GM23248 (cell line): Measurements from ENCODE around the gene AGFG2.

Source experiments
- EZH2 ChIP-seq: fragments of 200-600 bp; sonication (generic); IDR thresholded peaks from 2 replicates; pipeline ENCODE4 v1.6.1; 2018; ENCODE audit warnings: antibody characterized with exemption, mild to moderate bottlenecking; ENCODE audit not compliant: insufficient read depth, poor library complexity, severe bottlenecking
- EZH2phosphoT487 ChIP-seq: fragments of 200-600 bp; sonication (generic); IDR thresholded peaks from 2 replicates; pipeline ENCODE4 v1.6.1; 2018; ENCODE audit warnings: antibody characterized with exemption, moderate library complexity, mild to moderate bottlenecking, low read depth; ENCODE audit not compliant: insufficient read depth

DNA sequence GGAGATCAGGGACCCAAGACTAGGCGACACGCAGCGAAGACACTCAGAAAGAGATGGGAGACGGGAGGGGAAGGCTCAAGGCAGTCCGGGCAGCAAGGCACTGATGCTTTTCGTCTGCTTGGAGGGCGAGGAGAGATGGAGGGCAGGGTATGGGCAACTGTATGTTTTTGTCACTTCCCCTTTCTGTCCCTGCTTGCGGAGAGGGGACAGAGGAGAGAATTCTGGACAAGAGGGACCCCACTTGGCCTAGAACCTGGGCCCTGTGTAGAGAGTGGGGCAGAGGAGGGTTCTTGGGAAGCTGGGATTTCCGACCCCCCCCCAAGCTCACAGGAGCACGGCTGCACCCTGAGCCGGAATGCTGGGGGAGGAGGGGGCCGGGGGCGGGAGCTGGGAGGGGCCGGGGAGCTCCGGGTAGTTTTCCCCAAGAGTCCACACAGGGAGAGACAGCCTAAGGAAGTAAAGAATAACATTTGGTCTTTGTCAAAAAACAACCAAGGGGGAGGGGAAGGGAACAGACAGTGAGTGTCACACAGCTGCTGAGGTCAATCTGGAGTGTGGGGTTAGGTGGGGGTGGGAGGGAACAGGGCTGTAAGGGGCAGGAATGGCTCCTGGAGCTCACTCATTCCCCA, 45.2 kb downstream of the AGFG2 start:
- TF ChIP-seq EZH2phosphoT487 (no peak), EZH2 (no peak)
